K562 treated with DMSO at 1 percent for 48 hours (cell line): ENCODE data around the gene TAF11. TPM values are rescaled to one million over a fixed set of nuclear protein-coding genes. Genes with fewer than 3 reads are reported as not detected.

Source experiments
- total RNA-seq: library from RNA; unstranded; fragments of 300-600 nt; gene quantifications from 2 replicates; pipeline ENCODE4 v1.2.3, GENCODE V29; 2022; ENCODE audit warnings: low replicate concordance; ENCODE audit errors: extremely low read depth

TAF11 gene, protein sequence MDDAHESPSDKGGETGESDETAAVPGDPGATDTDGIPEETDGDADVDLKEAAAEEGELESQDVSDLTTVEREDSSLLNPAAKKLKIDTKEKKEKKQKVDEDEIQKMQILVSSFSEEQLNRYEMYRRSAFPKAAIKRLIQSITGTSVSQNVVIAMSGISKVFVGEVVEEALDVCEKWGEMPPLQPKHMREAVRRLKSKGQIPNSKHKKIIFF
- not detected in 2 replicates for total RNA-seq

DNA sequence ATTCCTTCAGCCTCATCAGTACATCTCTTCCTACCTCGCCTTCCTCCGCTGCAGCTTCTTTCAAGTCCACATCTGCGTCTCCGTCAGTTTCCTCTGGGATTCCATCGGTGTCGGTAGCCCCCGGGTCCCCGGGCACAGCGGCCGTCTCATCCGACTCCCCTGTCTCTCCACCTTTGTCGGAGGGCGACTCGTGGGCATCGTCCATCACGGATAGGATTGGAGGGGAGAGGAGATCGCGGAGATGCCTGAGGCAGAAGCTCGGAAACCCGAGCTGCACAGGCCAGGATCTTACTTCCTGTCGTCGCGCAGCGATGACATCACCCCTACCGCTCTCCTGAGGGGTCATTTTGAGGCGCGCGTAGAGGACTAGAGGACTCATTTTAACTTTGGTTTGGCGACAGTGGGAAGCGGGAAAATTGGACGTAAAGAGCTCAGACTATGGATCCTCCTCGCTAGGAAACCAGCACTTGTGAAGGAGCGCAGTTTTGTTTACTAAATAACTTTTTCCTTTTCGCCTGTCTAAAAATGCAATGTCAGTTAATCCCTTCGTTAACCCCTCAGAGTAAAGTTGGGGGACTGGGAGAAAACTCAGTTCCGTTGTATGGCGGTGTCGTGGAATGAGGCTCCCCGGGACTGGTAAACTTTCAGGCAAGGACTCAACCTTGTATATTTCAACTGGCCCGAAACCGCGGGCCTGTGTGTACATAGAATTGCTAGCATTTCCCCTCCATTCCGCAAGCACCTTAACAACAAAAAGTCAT, at the start of gene TAF11:
TSS of gene TAF11 (minus strand) at position 290 of the 761 bp plus-strand sequence. CDS start at position 205, 85 bp downstream.

GRCh38 chr6:34888874-34889555, 1.2 kb upstream of the TAF11 start, which contains the start of gene ANKS1A:
Gene ANKS1A, plus strand, starts transcription at chr6:34889255. Its CDS starts 148 bp downstream, at chr6:34889403.

Other genes with a start within 250 kb of the TAF11 start
- gene ILRUN, start 191.3 kb downstream of the TAF11 start, total RNA-seq: 85.1 and 209 TPM in 2 replicates
- gene SNRPC, start 130.5 kb downstream of the TAF11 start, total RNA-seq: not detected in 2 replicates
- gene BLTP3A, start 96.0 kb downstream of the TAF11 start, total RNA-seq: not detected in 2 replicates
- 73.6 TPM in 1 of 2 replicates, not detected in the other for gene ANKS1A, start 1.2 kb upstream of the TAF11 start, total RNA-seq